ENCODE measurements around the gene ASTN2.

DNA sequence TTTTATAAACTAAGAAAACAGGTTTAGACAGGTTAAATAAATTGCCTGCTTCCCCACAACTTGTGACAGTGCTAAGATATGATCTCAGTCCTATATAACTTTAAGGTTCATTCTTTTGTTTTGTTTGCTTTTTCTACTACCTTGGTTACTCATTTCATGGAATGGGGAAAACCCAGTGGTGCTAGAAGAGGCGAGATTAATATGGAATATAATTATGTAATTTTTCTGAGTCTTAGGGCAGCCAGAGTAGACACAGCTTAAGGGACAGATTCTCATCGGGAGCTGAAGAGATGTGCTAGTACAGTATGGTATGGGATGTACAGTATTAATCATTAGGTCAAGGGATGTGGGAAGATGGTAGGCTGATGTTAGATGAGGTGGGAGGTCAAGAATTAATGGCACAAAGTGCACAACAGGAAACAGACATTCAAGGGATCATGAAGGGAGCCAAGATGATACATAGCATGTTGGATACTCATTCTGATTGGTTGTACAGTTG, 721.6 kb downstream of the ASTN2 start:
- TF ChIP-seq, protein P1, sequence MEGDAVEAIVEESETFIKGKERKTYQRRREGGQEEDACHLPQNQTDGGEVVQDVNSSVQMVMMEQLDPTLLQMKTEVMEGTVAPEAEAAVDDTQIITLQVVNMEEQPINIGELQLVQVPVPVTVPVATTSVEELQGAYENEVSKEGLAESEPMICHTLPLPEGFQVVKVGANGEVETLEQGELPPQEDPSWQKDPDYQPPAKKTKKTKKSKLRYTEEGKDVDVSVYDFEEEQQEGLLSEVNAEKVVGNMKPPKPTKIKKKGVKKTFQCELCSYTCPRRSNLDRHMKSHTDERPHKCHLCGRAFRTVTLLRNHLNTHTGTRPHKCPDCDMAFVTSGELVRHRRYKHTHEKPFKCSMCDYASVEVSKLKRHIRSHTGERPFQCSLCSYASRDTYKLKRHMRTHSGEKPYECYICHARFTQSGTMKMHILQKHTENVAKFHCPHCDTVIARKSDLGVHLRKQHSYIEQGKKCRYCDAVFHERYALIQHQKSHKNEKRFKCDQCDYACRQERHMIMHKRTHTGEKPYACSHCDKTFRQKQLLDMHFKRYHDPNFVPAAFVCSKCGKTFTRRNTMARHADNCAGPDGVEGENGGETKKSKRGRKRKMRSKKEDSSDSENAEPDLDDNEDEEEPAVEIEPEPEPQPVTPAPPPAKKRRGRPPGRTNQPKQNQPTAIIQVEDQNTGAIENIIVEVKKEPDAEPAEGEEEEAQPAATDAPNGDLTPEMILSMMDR (IDR thresholded peaks at IDR 0.05), result no peak
- no peak for TF ChIP-seq POLR2A (IDR thresholded peaks at IDR 0.05)

Measured in lower leg skin (tissue), 3 donors.